NCI-H1092 (cell line): ENCODE measurements around the gene NCF1.
"Not testable (repeated sequence)": the region's sequence is repeated elsewhere in the genome, so short reads cannot be mapped to it uniquely, and the experiment has no call there.

Source experiments
- DNase-seq: peaks from one replicate; lab custom pipeline; 2025; lab: John Stamatoyannopoulos, UW

NCF1 gene

DNA sequence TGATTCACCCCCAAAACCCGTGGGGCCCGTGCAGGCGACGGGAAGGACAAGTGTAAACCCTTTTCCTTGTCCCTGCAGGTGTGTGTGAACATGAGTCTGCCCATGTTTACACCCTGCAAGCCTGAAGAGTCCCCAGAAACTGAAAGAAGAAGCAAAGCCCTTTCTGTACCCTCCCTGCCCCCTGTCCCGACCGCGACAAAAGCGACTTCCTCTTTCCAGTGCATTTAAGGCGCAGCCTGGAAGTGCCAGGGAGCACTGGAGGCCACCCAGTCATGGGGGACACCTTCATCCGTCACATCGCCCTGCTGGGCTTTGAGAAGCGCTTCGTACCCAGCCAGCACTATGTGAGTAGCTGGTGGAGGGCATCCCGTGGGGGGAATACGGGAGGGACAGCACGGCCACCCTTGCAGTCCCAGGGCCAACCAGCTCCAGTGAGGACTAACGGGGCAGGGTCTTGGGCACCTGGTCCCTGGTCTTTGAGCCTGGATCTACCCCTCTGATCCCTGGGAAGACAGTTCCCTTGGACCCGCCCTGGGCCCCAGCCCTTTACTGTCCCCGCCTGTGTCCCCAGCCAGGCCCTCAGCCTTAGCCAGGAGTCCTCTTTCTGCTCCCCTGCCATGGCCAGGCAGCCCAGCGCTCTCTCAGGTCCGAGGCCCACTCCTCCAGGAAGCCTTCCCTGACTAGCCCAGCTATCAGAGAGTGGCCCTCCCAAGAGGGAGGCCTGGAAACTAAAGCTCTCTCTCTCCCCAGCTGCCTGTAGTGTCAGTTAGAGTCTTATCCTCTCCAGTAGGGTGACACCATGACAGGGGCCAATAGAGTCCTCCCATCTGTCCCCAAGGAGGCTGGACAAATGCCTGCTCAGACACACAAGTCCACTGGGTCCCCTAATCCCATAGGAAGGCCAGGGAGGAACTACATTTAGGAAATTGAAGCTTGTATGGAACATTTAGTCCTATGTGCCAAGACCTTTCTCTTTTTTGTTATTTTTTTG, at the start of gene NCF1:
NCF1 (plus strand) TSS at position 252 of the 991 bp plus-strand sequence; CDS start at position 273, 21 bp downstream.
- DNase-seq: not testable (repeated sequence)

DNA sequence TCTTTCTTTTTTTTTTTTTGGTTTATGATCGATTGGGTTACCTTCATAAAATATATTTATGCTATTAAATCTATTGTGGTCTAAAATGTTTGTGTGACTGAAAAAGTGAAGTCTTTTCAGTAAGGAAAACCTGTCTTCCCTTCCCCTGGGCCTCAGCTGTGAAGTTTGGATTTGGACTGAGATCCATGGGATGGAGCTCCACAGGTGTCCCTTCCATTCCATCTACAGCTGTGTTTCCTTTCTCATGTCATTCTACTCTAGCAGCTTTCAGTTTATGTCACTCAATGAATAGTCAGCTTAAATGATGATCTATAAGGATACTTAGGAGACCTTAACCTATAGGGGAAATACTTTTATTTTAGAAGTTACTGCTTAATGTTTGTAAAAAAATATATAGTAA, 48.0 kb upstream of the NCF1 start:
- DNase-seq: no peak

DNA sequence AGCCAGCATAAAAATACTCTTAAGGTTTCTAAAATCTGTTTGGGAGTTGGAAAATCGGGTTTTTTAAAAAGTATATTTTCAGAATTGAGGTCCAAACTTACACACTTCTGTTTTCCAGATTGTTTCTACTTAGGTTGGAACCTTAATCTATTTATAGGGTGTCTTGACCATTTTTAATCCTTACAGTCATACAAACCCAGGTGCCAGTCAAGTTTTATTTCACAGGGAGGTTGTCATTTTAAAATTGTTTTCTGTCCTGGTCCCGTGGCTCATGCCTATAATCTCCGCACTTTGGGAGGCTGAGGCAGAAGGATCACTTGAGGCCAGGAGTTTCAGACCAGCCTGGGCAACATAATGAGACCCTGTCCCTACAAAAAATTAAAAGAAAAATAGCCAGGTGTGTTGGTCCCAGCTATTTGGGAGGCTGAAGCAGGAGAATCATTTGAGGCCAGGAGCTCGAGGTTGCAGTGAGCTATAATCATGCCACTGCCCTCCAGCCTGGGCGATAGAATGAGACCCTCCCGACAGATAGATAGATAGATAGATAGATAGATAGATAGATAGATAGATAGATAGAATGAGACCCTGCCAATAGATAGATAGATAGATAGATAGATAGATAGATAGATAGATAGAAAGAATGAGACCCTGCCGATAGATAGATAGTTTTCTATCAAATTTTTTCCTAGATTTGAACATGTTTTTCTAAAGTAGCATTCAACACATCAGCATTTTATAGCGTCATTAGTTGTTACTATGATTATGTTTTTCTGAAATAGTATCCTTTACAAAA, 47.3 kb upstream of the NCF1 start:
- DNase-seq: no peak

DNA sequence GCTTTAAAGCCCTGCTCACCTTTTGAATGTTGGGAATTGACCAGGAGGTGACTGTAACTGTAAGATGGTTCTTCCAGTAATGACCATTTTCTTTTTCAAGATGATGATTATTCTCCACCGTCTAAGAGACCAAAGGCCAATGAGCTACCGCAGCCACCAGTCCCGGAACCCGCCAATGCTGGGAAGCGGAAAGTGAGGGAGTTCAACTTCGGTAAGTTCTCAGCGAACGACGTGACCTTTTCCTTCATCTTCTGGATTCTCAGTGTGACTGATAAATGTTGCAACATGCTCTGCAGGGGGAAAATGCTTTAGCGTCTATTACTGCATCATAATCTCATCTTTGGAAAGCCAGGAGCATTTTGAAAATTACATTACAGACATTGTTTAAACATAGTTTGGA, 45.1 kb upstream of the NCF1 start:
- DNase-seq: not testable (repeated sequence)

DNA sequence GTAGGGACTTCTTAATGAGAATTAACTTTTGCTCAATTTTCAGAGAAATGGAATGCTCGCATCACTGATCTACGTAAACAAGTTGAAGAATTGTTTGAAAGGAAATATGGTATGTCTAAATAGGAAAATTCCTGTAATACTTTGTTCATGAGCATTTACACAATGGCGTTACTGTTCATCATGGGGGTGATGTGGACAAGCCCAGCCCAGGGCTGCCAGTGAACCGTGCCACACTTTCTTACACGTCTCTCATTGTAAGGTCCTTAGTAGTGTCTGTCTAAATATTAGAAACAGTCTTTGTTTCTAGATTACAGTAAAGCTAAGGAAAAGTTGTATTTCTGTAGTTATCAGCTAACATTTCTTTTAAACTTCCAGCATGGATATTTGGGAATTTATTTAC, 43.6 kb upstream of the NCF1 start:
- DNase-seq: not testable (repeated sequence)

DNA sequence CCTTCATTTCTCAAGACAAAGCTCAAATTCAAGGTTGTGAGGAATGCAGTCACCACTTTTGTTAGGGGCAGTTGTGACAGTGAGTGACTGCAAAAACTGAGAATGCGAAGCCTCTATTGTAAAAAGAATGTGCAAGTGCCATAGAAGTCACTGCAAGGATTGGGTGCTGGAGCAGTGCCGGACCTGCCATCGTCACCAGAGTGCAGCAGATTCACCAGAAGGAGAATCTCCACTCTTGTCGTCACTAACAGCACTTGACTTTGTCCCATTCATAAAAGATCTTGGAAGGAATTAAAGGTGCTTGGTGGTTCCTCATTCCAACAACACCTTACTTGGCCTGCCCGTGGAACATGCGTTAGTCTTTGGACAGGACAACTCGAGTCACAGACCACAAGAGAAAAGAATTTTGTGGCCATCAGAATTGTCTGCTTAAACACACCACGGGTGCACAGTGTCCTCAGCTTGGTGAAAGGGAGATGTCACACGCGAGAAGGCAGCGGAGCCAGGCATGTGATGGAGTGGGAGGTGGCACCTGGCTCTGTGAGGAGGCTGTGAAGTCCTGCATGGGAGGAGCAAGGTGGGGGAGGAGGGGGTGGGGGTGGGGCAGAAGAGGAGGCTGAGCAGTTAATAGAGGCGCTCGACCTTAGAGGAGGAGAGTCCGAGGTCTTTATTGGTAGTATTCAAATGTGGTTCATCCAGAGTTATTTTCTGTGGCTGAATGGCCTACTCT, 33.7 kb upstream of the NCF1 start:
- not testable (repeated sequence) for DNase-seq

DNA sequence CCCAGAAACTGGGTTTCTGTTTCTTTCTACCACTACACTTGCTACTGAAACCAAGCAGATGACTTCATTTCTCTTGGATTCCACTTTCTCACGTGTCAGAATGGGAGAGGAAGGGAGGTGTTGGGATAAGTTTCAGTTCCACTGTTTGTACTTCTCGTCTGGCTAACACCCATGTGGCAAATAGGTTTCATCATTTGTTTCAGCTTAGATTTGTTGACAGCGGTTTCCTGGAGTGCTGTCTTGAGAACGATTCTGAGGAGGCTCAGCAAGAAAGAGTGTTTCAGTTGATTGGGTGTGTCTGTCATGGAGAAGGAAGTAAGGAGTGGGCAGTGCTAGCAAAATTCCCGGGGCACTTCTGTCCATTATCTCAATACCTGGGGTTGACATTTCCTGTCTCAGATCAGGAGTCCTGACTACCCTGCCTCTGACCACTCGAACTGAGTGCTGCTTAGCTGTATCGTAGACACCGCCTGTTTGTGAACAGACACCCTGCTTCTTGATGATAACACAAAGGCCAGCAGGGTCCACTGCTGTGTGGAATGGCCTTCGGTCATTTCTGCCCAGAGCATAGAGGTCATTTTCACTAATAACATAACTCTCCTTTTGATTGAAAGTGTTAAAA, 29.8 kb upstream of the NCF1 start:
- not testable (repeated sequence) for DNase-seq

DNA sequence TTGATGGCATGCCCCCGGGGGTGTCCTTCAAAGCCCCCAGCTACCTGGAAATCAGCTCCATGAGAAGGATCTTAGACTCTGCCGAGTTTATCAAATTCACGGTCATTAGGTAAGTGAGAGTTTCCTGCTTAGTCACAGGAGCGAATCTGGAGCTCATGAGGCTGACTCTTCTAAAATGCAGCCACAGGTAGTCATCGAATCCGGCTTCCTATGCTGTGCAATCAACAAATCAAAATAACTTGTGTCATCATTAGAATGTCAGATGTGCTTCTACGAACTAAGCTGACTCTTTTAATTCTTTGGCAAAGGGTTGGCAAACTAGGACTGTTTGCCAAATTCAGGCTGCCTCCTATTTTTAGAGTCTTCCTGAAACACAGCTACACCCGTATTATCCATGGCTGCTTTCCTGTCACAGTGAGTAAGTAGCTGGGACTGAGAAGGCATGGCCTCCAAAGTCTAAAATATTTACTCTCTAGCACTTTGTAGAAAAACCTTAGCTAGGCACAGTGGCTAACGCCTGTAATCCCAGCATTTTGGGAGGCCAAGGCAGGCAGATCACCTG, 19.8 kb upstream of the NCF1 start:
- not testable (repeated sequence) for DNase-seq

DNA sequence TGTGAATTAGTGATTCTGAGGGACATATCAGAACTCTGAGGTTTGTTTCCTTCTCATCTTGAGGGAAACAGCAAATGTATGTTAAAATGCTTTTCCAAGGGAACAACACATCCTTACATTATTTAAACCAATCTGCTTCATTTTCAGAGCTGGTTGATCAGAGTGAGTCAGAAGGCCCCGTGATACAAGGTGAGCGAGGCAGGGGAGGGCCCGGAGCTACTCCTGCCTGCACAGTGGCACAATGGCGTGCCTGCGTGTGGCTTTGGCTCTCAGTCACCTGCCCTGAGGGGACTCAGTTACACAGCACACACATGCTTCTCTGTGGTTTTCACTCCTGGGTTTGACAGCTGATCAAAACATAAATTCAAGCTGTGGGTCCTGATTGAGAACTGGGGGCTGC, 17.1 kb upstream of the NCF1 start:
- not testable (repeated sequence) for DNase-seq

DNA sequence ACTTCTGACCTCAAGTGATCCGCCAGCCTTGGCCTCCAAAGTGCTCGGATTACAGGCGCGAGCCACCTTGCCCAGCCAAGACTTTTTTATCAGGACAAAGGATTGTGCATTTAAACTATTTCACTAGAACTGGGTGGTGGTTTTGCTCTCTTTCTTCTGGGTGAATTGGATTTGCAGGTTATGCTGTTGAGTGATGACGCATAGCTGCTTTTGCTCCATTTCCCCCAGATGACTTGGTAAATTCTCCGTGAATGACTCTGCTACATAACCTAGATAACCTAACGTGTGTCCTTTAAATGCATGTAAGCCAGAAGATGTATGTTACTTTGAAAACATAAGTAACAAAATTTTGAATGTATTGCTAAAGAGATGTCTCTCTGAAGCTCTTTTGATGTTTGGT, 15.5 kb upstream of the NCF1 start:
- DNase-seq: not testable (repeated sequence)

DNA sequence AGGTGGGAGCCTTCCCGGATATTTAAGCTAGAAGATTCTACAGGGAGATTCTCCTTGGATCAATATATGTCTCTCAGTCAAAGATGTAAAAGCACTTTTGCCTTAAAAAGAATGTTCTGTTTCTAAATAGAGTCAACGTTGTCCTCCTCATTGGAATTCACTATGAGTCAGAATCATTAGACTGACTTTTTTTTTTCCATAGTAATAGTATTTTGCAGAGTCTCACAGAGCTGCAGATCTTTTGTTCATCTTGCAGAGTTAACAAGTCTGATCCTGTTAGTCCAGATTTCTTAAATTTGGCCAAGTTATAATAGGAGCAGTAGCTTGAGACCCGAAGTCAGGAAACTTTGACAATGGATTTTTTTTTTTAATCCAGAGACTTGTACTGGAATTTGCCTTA, 14.8 kb upstream of the NCF1 start:
- DNase-seq: not testable (repeated sequence)

DNA sequence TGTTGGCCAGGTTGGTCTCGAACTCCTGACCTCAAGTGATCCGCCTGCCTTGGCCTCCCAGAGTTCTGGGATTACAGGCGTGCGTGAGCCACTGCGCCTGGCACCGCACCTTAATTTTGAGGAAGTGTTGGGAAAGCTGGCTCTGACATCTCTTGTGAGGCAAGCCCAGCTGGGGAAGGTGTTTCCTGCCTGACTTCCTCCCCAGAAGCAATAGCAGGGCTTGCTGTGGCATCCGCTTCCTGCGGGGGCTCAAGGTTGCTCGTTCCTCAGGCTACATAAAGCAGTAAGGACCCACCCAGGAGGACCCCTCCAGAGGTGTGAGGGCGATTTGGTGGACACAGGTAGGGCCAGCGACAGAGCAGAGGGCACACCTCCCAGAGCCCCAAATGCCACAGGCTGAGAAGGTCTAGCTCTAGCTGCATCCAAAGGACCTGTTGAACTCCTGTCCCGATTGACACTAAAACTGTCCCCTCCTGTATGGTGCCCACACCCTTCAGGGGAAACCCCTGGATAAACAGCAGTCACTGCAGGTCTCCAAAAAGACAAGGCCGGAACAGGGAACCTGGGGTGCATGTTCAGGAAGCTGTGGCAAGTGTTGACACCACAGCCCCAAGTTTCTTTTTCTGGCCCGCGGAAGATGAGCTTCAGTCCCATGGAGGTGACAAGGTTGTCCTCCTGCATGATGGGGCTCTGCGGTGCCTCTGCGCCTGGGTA, 8.4 kb upstream of the NCF1 start:
- DNase-seq: not testable (repeated sequence)

DNA sequence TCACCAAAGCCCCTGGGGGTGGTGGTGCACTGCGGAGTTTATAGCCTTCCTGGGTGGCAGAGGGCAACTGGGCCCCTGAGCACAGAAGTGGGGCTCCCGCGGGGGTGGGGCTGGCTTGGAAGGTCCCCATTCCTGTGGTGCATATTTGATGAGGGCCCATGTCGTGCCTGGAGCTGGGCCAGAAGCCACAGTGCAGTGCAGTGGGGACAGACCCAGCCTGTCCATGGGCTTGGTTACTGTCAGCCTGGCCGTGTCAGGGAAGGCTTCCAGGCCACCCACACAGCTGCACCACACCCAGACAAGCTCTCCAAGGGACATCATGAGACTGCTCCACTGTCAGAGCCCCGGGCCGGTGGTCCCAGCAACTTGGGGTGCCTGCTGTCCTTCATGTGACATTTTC, 7.3 kb upstream of the NCF1 start:
- DNase-seq: not testable (repeated sequence)

DNA sequence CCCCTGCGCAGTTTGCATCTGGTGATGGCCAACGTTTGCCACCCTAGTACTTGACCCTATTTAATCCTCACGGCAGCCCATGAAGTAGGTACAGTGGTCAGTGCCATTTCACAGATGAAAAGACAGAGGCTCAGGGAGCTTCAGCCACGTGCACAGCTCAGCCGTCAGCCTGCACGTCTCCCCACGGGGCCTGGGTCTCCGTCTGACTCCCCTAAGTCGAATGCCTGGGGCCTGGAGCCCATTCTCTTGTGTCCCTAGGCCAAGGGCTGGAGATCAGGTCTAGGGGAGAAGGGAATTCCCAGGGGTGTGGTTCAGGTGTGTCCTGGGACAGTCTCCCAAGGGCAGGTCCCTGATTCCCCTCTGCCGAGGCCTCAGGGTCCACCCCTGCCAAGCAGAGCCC, 6.8 kb upstream of the NCF1 start:
- DNase-seq: not testable (repeated sequence)

DNA sequence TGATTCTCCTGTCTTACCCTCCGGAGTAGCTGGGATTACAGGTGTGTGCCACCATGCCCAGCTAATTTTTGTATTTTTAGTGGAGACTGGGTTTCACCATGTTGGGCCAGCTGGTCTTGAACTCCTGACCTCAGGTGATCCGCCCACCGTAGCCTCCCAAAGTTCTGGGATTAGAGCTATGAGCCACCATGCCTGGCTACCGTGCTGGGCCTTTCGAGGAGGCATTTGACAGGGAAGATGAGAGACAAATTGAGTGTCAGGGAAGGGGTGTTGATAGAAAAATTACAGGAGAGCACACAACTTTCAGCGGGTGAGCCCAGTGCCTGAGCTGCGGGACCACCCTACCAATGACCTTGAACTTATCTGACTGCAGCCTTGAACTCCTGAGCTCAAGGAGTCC, 3.7 kb upstream of the NCF1 start:
- not testable (repeated sequence) for DNase-seq

DNA sequence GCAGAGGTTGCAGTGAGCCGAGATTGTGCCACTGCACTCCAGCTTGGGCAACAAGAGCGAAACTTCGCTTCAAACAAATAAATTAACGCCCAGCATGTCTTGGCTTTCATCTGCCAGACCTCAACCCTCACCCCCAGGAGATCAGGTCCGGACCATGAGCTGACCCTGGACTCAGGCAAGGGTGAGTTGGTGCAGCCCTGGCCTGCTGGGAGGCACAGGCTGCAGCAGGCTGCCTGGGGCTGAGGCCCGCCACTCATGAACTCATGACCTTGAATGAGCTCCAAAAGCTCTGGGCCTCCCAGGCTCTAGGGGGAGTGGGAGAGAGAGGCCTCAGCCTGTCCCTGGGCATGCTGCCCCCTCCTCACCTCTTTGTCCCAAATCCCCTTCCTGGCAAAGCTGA, 1.7 kb upstream of the NCF1 start:
- not testable (repeated sequence) for DNase-seq

DNA sequence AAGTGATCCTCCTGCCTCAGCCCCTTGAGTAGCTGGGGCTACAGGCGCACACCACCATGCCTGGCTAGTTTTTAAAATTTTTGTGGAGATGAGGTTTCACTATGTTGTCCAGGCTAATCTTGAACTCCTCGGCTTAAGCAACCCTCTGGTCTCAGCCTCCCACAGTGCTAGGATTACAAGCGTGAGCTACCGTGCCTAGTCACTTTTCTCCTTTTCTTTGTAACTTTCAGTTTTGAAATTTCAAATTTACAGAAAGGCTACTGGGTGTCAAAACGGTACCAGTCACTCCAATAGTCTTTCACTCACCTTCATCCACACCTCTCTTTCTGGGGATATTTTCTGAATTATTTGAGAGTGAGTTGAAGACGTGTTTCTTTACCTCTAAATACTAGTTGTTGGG, 1.3 kb downstream of the NCF1 start:
- not testable (repeated sequence) for DNase-seq

DNA sequence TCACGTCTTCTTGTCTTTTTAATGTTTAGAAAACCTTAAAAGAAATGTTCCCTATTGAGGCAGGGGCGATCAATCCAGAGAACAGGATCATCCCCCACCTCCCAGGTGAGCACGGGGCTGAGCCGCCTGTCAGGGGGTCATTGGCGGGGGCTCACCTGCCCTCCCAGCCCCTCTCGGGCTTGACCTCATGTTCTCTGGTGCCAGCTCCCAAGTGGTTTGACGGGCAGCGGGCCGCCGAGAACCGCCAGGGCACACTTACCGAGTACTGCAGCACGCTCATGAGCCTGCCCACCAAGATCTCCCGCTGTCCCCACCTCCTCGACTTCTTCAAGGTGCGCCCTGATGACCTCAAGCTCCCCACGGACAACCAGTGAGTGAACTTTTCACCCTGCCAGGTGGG, 5.2 kb downstream of the NCF1 start:
- DNase-seq: not testable (repeated sequence)

DNA sequence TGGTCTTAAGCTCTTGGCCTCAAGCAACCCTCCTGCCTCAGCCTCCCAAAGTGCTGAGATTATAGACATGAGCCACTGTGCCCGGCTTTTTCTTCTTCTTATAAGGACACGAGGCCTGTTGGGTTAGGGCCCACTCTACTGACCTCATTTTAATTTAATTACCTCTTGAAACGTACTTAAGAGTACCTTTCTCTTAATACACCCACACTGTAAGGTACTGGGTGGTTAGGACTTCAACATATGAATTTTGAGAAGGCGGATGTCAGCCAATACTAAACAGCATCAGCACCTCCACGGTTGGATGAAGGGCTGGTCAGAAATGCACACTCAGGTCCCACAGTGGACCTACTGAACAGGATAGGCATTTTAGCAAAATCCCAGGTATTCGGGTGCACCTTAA, 7.9 kb downstream of the NCF1 start:
- not testable (repeated sequence) for DNase-seq

DNA sequence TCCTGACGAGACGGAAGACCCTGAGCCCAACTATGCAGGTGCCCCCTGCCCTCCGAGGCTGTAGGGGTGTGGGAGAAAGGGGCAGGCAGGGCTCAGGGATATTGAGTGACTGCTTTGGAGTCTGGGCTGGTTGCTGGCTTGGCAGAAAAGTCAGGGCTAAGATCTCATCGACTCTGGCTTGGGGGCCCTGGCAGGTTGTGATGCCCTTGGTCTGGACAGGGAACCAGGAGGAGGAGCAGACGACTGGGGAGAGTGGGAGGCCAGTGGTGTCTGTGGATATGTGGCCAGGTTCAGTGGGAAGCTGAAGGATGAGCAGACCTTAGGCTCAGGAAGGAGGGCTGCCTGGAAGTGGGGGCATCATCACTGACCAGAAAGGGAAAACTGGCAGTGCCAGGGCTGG, 9.8 kb downstream of the NCF1 start:
- DNase-seq: not testable (repeated sequence)
